ENCODE measurements around the gene NGRN. TPM values are rescaled to one million over a fixed set of nuclear protein-coding genes. Genes with fewer than 3 reads are reported as not detected.
"Not testable (repeated sequence)": the region's sequence is repeated elsewhere in the genome, so short reads cannot be mapped to it uniquely, and the experiment has no call there.

The NGRN gene
- polyA plus RNA-seq, 10 donors = 89.7 to 112 (median 103) TPM

DNA sequence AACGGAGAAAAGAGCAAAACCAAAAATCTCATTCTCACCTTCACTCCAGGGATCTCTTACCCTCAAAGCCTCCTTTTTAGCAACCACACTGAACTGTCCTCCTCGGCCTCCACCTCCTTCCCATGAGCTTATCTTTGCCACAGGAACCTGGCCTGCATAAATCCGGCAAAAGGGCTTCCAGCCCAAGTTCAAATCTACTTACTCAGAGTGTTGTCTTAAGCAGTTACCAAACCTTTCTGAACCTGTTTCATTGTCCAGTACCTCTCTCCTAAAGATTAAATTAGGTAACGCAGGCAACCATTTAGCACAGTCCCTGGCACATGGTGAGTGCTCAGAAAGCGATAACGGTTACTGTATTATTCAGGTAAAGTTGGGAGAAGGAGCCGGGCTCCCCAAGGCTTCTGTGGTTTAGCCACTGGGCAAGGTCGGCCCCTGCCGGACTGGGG, 32.5 kb upstream of the NGRN start:
- DNase-seq = no peak

DNA sequence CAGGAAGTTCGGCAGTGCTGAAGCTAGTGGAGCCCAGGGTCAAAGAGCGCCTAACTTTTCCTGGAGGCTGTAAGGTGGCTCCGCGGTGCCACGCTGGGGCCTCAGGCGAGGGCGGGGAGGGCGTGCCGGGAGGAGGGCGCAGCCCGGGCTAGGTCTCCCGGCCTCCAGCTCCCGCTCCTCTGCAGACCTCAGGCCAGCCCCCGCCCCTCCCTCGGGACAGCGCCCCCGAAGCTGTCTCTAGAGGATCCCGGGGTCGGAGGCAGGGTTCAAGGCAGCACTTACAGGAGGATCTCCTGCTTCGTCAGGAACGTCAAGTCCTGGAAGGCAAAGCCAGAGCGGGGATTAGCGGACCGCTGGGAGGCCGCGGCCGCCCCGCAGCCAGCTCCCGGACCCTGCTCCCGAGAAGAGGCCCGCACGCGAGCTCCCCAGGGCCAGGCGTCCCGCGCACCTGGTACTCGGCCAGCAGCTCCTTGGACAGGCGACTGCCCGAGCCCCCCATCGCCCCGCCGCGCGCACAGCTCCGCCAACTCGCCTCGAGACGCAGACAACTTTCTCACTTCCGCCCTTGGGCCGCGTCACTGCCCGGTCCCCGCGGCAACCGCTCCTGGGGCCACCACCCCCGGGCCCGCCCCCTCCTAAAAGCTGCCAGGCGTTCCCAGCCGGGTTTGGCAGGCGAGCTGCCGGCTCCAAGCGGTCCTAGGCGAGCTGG, 31.9 kb upstream of the NGRN start, which contains the start of gene CIB1:
Gene CIB1 (minus strand): TSS at position 555 of the 709 bp plus-strand sequence. CDS start 56 bp downstream, at position 499.
- DNase-seq = peak; percentile 97 to 98 (median 97)

DNA sequence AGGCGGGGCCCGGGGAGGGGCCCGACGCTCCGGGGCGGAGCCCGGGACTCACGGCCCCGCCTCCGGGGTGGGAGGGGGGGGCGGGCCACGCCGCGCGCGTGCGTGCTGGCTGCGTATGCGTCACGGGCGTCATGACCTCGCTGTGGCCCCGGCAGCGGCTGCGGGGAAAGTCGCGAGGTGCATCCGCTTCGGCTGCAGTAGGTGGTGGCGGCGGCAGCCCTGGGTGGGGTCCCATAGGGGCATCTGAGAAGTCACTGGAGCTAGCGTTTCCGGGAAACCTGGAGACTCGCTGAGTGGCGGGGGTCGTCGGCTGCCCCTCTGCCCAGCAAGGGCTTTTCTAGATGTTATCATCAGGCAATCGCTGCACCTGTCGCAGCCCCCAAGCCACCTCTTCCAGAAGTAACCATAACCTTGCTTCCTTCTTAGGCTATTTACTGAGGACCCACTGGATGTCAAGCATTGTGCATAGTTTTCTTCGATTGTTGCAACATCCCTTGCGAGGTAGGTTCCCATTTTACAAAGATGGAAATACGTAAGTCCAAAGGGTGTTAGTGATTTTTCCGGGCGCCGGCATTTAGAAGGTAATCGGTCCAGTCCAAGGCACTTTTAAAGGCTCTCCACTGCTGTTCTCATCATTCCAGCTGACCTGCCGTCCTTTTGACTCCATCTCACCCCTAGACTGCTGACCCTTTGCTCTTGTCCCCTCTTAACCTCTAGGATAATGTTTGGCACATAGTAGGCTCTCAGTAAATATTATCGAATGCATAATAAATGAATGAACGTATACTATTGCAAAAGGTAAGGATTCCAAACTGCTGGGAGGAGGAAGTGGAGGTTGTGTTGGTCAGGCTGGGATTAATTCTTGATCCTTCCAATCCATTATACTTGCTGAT, 31.1 kb upstream of the NGRN start, which contains the start of gene GDPGP1:
Gene GDPGP1 (plus strand): TSS at position 114 of the 893 bp plus-strand sequence. CDS start 6,700 bp downstream, outside the sequence.
- no peak for DNase-seq

DNA sequence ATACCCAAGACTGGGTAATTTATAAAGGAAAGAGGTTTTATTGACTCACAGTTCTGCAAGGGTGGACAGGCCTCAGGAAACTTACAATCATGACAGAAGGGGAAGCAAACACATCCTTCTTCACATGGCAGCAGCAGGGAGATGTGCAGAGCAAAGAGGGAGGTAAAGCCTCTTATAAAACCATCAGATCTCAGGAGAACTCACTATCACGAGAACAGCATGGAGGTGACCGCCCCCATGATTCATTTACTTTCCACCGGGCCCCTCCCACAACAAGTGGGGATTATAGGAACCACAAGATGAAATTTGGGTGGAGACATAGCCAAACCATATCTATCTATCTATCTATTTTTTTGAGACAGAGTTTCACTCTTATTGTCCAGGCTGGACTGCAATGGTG, 26.1 kb upstream of the NGRN start:
- no peak for DNase-seq

DNA sequence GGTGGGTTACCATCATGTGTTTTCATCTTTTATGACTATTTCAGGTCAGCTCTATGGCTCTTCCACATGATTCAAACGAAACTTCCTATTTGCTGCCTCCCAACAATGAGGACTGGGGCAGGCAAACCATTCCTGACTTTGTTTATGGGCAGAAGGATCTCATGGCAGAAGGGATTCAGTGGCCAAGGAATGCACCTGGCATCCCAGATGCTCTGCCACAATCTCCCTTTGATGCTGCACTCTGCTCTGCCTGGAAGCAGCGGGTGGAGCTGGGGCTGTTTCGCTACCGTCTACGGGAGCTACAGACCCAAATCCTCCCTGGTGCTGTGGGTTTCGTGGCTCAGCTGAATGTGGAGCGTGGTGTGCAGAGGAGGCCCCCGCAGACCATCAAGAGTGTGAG, 24.6 kb upstream of the NGRN start:
- no peak for DNase-seq

DNA sequence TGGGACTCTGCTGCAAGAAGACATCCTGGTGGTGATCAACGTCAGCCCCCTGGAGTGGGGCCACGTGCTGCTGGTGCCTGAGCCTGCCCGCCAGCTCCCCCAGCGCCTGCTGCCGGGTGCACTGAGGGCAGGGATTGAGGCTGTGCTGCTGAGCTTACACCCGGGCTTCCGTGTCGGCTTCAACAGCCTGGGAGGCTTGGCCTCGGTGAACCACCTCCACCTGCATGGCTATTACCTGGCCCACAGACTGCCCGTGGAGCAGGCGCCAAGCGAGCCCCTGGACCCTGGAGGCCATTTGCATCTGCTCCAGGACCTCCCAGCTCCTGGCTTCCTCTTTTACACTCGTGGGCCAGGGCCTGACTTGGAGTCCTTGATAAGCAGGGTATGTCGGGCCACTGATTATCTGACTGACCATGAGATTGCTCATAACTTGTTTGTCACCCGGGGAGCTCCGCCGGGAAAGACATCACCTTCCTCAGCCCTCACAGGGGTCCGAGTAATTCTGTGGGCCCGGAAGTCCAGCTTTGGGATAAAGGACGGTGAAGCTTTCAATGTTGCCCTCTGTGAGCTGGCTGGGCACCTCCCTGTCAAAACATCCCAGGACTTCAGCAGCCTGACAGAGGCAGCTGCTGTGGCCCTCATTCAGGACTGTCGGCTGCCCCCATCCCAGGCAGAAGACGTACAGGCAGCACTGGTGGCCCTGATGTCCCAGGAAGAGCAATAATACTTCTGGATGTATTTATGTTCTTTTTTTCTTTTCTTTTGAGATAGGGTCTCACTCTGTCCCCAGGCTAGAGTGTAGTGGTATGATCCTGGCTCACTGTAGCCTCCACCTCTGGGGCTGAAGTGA, 23.9 kb upstream of the NGRN start:
- DNase-seq = no peak

DNA sequence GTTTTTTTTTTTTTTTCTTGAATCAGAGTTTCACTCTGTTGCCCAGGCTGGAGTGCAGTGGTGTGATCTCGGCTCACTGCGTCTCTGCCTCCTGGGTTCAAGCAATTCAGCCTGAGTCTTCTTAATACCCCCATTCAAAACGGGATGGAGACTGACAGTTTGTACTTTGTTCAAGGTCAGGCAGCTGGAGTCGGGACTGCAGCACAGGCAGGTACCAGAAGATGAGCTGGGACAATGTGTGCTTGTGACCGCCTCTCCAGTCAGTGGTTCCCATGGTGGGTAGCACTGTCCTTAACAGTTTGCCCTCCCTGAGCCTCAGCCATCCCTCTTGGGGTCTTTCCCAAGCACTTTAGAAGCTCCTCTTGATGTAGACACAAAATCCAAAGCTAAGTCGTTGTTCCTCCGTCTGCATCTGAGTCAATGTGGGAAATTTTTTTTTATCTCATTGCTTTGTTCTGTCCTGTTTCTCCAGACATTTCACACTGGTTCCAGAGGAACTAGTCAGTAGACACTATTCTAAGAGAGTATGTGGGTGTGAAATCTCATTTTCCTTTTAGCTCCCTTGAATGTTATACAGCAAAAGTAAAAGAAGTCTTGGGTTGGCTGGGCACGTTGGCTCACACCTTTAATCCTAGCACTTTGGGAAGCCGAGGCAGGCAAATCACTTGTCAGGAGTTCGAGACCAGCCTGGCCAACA, 21.4 kb upstream of the NGRN start:
- no peak for DNase-seq

DNA sequence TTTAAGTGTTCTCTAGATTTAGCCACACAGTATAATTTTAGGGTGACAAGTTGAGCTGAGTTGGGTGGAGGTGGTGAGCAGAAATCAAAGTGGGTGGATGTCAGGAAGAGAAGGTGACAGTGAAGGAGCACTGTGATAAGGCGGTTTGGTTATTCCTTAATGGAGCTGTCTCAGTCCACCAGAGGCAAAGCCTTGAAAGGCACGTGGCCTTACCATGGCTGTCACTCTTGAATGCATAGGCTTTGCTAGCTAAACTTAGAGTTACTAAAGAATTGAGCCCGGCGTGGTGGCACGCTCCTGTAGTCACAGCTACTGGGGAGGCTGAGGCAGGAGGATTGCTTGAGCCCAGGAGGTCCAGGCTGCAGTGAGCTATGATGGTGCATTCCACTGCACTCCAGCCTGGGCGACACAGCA, 16.7 kb upstream of the NGRN start:
- DNase-seq = peak in 1 of 3 donors; percentile 38

DNA sequence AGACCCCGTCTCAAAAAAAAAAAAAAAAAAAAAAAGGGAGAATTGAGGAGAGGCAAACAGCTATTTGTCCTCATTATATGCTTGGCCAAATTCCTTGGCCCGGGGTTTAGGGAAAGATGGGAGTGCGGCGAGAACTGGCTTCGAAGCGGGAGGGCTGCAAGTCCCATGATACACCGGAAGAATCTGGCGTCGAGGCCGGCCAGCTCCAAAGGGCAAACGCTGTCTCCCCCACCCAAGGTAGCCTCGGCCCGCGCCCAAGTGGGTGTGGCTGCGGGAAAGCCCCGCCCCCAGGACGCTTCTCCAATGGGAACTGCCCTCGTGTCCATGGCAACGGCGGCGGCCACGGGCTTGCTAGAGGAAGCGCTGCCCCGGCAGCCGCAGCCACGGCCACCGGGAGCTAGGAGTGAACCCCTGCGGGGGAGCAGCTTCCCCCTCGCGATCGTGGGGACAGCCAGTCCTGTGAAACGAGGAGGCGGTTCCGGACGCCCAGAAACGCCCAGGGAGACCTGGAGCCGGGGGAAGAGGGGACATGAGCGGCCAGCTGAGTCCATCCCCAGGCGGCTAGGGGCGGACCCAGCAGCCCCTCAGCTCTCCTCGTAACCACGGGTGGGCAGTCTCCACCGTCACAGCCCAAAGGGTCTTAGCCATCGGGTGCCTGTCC, 16.1 kb upstream of the NGRN start, which contains the start of gene TTLL13:
Gene TTLL13 (plus strand): TSS at position 354 of the 661 bp plus-strand sequence. CDS start 1,075 bp downstream, outside the sequence.
- peak; percentile 79 to 94 (median 86) for DNase-seq

DNA sequence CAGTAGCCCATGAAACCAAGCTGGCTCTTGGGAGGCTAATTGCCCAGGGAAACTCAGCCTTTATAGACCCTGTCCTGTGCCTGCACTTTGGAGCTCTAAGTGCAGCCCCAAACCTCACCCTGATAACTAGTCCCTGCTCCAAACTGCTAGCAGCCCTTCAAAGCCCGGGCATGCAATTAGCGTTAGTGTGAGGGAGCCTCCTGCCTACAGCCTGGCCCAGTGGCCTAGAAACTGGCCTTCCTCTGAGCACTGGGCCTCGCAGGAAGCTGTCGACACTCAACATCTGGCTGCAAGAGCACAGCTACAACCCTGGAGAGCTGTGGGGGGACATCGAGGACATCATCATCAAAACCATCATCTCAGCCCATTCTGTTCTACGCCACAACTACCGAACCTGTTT, 7.7 kb upstream of the NGRN start:
- DNase-seq = no peak

DNA sequence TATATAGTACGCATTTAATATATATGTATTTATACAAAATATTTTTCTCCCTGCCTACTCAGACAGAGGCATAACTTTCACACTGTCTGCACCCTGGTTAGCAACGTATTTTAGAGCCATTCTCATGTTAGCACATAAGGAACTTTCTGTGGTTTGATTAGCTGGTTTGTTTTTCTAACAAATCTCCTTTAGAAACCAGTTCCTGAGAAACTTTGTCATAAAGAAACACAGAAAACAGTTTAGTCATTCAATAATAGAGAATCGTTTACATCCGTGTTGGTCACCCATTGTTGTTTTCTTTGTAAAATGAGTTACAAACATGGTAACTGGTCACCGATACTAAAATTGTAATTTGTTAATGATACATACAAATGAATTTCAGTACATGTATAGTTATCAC, 5.9 kb upstream of the NGRN start:
- no peak for DNase-seq

DNA sequence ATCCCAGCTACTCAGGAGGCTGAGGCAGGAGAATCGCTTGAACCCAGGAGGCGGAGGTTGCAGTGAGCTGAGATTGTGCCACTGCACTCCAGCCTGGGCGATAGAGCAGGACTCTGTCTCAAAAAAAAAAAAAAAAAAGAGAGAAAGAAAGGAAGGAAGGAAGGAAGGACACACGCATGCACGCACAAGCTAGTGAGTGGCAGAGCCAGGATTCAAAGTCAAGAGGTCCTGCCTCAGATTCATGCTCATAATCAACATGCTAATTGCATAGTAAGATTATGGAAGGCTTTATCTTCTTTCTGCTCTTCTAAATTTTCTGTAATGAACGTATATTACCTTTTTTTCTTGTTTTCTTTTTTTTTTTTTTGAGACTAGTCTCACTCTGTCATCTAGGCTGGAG, 4.7 kb upstream of the NGRN start:
- DNase-seq = not testable (repeated sequence)

DNA sequence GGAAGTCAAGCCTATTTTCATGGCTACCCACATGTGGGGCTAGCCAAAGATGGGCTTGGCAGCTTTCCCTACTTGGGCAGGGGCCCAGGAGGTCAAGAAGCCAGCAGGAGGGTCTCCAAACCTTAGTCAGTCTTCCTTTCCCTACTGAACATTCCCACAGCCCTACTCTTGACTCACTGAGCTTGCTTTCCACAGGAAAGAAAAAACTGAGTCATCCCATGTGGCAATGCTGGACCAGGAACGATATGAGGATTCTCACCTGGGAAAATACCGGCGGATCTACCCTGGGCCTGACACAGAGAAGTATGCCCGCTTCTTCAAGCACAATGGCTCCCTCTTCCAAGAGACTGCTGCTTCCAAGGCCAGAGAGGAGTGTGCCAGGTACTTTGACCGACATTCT, 3.7 kb upstream of the NGRN start:
- no peak for DNase-seq

DNA sequence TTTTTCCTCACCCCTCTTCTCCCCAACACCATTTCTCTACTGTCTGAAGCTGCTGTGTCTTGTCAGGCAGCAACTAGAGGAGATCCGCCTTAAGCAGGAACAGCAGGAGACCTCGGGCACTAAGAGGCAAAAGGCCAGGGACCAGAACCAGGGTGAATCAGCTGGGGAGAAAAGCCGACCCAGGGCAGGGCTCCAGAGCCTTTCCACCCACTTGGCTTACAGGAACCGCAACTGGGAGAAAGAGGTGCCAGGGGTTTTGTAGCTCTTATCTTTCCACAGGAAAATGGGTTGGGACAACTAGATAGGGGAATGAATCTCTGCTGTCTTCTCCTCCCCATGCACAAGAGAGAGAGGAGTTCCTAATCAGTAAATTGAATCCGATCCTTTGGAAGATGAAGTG, 3.0 kb upstream of the NGRN start:
- DNase-seq = no peak

DNA sequence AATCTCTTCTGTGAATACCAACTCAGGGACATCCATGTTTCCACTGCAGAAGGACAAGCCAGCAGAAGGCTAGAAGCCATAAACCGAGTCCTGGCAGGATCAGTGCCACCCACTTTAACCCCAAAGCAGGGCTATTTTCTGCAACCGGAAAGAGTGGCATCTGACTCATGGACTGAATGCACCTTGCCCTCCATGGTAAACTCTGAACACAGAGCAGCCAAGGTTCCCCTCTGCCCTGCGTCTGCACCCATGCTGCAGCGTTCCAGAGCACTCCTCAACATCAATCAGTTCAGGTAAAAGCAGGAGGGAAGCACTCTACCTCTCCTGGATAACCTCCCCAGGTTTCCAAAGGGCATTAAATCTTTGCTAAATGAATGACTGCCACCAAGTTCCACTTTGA, 801 bp upstream of the NGRN start:
- no peak for DNase-seq

DNA sequence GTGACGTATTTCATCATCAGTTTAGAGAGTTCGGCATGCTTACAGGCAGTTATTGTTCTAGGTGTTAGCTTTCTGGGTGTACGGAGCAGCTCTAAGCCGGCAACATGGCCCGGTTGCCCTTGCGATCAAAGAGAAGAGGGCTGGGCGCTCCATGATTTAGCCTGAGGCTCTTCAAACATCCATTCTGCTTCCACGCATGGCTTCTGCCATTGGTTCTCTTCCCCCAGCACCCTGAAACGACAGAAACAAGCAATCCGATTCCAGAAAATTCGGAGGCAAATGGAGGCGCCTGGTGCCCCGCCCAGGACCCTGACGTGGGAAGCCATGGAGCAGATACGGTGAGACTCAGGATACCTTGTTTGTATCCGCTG, 574 bp downstream of the NGRN start:
- peak in 1 of 3 donors; percentile 11 for DNase-seq

DNA sequence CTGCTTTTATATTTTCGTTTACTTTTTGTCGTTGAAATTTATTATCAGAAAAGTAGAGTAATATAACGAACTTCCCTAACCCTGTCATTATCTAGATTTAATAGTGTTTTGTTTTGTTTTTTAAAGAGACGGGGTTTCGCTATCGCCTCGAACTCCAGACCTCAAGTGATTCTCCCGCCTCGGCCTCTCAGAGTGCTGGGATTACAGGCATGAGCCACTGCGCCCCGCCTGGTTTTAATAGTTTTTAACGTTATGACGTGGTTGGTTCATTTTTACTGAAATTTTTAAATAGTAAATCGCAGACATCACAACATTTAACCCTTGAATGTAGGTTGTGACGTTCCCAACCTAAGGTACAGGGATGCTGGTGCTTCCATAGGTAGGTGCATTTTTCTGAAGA, 1.0 kb downstream of the NGRN start:
- peak in 1 of 3 donors; percentile 29 for DNase-seq

DNA sequence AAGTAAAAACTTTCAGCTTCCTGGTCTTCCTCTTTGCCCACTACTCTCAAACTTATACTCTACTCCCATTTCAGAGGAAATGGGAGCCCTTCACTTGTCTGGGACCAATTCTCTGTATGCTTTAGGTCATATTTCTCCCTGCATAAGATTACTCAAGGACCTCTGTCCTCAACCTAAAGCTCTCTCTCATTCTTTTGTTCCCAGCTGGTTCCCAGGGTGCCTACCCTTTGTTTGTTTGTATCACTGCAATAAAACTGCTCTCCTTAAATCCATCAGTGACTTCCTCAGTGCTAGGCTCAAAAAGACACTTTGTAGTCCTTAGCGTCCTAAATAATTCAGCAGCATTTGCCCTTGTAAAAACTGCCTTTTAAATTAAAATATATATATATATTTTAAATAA, 2.9 kb downstream of the NGRN start:
- no peak for DNase-seq

DNA sequence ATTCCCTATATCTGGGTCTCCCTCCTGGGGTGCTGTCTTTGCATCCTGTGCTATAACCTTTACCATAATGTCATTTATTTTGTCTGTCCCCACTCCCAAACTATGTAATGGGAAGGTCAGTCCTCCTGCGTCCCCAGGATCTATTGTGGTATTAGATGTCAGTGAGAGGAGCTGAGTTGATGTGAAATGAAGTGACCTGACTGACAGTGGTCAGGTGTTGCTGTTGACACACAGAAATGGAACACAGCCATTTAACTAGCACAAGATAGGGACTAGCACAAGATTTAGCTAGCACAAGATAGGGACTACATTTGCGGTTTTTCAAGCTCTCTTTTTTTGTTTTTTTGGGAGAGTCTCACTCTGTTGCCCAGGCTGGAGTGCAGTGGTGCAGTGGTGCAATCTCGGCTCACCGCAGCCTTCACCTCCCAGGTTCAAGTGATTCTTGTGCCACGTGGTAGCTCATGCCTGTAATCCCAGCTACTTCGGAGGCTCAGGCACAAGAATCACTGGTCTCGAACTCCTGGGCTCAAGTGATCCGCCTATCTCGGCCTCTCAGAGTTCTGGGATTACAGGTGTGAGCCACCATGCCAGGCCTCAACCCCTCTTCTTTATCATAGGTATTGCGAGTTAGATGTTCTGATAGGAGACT, 5.2 kb downstream of the NGRN start:
- DNase-seq = no peak

All from muscle of back (tissue), 11 donors.